ENCODE results near the gene SAP30.
A peak's percentile ranks its signal among the peaks of the same experiment; 100 is the strongest.

Gene SAP30, protein sequence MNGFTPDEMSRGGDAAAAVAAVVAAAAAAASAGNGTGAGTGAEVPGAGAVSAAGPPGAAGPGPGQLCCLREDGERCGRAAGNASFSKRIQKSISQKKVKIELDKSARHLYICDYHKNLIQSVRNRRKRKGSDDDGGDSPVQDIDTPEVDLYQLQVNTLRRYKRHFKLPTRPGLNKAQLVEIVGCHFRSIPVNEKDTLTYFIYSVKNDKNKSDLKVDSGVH

DNA sequence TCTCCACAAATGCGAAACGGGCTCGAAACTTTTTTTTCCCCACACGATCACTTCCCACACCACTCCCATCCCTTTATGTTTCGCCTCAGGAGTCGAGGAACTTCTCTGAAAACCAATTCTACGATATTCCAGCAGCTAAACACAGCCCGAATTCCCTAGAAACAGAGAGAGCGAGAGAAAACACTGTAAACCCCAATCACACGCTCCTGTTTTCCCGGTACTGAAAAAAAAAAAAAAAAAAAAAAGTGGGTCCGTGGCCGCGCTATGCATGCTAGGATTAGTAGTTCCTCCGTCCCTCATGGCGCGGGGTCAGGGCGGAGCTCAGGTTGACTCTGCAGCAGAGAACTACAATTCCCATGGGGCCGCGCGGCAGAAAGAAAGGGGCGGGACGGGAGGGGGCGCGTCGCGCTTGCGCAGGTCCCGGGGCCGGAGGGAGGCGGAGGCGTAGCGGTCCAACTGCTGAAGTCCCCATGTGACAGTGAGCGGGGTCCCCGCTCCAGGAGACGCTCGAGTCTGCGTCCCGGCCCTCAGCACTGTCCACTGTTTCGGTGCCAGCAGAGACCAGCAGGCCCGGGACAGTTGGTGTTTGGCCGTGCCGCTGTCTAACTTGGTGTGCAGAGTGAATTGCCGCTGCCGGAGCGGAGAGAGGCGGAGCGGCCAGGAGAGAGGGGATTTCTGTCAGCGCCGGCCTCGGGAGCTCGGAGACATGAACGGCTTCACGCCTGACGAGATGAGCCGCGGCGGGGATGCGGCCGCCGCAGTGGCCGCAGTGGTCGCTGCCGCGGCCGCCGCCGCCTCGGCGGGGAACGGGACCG is at the start of gene SAP30:
Gene SAP30, plus strand, starts transcription at position 478 of the 815 bp plus-strand sequence. Its CDS starts 229 bp downstream, at position 707.
- peak; percentile 98 for DNase-seq

DNA sequence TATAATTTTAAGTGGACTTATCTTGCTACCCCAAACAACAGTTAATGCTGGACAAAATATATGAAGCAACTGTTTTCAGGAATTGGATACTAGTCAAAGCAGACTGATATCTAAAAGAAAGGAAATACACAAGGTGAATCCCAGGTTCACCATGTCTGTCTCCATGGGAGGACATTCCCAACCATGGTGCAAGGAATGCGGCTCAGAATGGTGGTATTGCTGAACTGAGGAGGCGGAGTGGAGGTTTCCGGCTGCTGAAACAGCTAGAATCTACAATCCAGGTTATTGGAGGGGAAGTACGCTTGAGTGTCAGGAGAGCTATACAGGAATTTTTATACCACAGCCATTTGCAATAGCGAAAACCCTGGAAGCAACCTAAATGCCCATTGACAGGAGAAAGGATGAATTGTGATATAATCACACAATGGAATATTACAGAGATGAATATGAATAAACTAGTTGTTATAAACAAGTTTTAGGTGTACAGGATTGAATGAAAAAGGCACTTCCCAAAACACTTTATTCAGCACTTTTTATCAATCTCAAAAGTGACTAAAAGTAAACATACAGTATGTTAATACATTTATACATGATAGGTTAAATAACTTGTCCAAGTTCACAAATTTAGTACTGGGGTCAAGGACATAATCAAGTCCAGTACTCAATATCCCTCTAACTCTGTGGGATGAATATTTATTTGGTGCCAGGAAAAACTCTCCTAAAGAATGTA is 45.6 kb upstream of the SAP30 start:
- DNase-seq = no peak

DNA sequence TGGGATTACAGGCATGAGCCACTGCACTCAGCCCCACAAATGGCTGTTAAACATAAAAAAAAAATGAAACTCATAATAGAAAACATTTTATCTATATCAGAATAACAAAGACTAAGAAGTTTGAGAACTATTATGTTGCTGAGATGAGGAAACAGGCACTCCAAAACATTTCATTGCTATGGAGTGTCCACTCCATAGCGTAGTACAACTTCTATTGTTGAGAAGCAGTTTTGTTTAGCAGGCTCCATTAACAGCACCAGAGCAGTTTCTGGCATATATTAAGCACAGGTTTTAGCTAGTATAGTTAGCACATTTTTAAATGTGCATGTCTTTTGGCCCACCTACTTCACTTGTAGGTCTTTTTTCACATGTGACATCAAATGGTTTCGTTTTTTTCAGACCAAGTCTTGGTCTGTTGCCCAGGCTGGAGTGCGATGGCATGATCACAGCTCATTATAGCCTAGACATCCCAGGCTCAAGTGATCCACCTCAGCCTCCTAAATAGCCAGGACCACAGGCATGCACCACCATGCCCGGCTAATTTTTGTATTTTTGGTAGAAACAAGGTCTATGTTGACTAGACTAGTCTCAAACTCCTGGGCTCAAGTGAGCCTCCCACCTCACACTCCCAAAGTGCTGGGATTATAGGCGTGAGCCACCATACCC is 42.4 kb upstream of the SAP30 start:
- DNase-seq = no peak

DNA sequence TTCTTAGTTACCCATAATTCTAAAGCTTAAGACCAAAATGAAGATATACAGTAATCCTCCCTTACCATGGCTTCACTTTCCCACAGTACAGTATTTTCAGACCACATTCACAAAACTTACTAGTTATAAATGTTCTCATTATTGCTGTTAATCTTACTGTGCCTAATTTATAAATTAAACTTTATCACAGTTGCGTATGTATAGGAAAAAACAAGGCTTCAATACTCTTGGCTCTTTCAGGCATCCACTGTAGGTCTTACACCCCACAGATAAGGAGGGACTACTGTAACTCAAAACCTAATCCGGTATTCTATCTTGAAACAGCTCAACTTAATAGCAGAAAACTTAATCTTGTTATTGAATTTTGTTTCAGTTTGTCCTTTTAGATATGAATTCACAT is 40.2 kb upstream of the SAP30 start:
- no peak for DNase-seq

DNA sequence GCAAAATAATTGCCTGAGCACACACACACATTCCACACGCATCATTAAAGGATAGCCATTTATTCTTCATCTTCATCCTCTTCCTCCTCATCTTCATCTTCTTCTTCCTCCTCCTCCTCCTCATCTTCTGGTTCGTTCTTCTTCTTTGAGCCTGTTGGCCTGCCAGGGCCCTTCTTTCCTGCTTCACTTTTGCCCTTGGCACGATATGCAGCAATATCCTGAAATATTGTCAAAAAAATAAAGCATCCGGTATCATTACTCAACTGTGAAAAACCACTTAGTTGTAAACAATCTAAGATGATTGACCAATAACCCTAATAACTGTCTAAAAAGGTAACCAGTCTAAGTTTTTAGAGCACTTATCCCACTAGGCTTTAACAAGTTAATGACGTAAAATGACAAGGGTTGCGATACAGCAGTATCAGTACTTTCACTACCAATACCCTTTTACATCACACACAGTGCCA is 38.7 kb upstream of the SAP30 start:
- DNase-seq = peak; percentile 42

DNA sequence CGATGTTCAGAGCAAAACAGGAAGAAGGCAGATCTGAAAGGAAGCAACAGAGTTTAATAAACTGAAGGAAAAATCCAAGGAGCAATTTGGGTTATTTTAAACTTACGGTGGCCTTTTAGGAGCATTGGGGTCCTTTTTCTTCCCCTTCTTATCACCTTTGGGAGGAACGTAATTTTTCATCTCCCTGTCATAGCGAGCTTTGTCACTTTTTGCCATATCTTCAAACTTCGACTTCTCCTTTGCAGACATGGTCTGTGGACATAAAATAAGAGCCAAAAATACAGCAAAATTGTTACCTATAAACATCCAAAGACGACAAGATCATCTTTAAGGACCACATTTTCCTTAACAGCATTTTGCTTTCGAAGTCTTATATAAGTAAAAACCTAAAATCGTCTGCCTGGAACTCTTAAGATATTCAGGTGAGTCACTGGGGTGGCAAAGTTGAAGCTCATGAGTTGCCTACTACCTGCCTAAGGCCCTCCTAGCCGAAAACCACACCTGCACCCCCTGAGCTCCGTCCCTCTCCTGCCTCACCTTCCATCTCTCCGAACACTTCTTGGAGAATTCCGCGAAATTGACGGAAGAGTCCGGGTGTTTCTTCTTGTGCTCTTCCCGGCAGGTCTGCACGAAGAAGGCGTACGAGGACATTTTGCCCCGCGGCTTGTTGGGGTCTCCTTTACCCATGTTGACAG is 37.6 kb upstream of the SAP30 start:
- peak; percentile 16 for DNase-seq

DNA sequence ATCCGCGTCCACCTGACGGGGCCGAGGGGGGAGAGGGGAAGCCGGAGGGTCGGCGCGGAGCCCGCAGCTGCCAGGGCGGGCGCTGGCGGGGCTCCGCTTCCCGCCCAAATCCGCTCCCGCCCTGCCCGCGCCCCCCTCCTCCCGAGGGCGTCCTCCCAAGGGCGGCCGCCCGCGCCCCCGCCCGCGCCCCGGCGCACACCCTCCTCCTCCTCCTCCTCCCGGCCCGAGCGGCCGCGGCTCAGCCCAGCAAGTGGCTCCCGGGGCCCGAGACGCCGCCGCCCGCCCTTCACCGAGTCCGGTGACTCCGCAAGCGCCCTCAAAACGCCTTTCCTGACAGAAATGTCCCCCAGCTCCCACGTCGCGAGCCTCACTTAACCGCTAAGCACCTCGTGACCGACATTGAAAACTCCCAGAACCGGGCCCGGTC is 37.1 kb upstream of the SAP30 start:
- peak; percentile 27 for DNase-seq

DNA sequence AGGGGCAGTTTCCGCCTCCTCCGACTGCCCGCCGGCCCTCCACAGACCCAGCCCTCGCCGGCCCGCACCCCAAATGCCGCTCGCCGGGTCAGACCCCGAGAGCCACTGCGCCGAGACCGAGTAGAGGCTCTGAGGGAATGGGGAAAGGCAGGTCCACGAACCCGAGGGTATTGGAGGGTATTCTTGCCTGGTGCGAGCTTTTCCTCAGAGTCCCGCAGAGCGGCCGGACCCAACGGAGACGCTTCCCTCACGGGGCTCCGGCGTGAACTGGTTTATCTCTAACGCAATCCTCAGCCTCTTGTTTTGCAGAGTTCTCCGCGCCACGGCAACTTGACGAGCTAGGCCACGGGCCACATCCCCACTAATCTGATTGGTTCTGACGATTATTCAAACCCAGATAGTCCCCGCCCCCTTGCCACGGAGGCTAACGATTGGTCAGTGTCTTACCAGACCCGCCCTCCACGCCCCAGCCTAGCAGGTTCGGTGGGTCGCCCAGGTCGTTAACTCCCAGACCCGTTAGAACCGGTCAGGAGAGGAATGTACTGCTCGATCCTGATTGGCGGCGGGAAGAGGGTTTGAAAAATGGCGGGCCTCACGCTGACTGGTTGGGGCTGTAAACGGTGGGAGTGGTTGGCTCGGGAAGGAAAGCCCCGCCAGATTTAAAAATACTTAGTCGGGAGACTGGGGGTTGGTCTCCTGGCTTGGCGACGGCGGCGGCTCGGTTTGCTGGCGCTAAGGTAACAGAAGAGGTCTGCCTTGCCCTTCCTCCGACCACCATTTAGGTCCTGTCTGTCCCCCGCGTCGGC is 36.5 kb upstream of the SAP30 start, which contains the start of gene HMGB2:
Gene HMGB2, minus strand, starts transcription at position 274 of the 806 bp plus-strand sequence. CDS start 709 bp downstream, outside the sequence.
- peak; percentile 100 for DNase-seq

DNA sequence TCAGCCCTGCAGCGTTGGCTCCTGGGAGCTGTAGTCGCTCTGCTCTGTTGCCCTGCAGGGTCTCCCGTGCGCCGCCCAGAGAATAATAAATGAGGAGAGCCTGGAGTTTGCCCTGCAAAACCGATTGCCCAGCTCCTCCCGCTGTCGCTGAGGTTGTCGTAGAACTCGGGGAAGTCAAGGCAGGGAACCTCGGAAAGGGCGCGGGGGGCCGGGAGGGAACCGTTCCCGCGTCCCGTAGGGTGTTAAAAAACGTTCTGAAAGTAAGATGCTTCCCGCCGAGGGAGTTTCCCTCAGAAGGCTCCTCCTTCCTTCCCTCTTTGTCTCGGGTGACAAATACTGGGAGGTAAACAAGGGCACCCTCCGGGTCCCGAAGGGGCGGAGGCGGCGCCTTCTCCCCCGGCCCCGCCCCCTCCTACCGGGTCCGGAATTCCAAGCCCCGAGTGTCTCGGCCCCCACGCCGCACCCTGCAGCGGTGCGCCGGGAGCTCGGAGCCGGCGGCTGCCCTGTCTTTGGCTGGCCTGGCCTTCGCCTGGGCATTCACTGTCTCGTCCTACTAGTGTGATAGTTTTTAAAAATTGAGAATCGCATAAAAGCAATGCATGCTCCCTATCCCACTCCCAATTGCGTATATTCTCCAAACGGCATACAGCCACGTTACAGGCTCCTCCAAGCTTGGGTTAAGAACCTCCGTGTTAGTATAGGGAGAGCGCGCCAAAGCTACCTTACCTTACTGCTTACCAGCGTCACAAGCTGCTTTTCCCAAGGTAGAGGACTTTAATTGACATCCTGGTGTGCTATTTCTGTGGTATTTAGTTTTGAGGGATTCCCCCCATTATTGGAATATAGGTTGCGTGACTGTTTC is 35.6 kb upstream of the SAP30 start:
- peak; percentile 93 for DNase-seq

DNA sequence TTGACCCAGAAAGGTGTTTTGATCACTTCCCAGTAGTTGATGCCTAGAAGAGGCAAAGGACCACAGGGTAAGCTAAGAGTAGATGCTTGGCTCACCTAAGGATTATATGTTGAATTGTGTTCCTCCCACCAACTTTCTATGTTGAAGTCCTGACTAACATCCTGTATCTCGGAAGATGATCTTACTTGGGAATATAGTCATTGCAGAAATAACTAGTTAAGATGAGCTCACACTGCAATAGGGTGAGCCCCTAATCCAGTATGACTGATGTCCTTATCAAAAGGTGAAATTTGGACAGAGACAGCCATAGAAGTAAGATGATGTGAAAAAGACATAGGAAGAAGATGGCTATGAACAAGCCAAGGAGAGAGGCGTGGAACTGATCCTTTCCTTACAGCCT is 33.3 kb upstream of the SAP30 start:
- no peak for DNase-seq

DNA sequence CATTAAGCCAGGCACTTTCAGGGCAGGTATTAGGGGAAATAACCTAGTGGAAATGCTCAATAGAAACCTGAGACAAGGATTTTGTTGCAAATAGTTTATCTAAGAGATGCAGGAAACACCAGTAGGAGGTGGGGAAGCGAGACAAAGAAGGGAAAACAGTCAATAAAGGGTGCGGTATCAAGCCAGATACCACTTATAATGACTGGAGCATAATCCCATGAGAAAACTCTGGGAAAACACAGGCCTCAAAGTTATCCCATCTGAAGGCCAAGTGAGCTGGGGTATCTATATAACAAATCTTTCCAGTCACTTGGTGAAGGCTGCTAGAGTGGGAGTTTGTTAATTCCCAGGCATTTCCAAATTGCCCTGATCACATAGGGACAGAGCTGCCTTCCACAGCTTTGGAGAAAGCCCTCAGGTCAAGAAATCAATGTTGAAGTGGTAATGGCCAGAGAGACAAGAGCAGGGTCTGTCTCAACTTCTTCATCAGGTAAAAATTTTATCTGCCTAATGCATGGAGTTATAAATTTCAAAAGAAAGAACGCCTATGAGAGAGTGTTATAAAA is 26.8 kb upstream of the SAP30 start:
- no peak for DNase-seq

DNA sequence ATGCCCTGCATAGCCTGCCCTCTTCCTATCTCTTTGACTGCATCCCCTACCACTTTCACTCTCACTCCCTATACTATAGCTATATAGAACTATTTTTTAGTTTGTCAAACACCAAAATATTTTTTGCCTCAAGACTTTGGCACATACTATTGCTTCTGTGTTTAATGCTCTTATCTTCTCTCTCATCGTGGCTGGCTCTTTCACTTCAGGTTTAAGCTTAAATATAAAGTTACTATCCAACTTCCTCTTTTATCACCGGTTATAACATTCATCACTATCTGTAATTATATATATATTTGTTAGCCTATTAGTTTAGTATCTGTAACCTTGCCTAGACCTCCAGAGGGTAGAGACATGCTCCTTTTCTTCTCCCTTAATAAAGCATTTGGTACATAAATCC is 25.1 kb upstream of the SAP30 start:
- DNase-seq = no peak

DNA sequence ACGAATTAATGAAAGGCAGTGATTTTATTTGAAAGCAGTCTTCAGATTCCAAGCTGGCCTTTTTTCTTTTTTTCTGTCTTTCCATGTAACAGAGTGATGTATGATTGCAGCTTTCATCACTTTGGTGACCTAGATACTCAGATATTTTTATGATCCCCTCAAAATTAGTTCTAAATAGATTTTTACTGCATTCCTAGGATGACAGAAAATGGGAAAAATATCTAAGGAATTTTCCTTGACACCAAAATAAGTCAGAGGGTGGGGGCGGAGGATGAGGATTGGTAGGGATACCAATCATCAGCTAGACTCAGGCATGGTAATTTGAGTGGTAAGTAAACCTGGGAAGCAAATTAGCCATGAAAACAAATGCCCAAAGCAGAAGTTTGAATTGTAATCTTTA is 24.7 kb upstream of the SAP30 start:
- peak; percentile 91 for DNase-seq

DNA sequence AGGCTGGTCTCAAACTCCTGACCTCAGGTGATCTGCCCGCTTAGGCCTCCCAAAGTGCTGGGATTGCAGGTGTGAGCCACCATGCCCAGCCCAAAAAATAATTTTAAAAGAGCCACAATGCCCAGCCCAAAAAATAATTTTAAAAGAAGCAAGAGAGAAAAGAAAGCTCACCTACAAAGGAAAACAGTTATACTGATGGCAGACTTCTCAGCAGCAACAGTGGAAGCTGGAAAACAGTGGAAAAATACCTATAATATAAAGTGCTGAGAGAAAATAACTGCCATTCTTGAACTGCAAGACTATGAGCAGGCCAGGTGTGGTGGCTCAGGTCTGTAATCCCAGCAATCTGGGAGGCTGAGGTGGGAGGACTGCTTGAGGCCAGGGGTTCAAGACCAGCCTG is 23.3 kb upstream of the SAP30 start:
- DNase-seq = no peak

DNA sequence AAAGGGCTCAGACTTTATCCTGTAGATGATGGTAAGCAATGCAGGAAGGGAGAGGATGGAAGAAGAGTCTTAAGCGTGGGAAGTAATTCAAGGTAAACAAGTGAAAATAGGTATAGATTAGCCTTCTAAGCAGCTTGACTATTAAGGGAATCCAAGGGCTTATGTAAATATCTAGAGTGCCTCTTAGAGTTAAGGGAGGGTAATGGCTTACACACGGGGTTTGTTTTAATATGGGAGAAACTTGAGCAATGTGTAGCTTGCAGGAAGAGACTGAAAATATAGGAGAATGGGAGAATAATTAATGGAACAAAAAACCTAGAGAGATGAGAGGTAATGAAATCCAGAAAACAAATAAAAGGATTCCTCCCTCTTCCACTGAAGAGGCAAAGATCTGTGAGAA is 12.8 kb upstream of the SAP30 start:
- no peak for DNase-seq

DNA sequence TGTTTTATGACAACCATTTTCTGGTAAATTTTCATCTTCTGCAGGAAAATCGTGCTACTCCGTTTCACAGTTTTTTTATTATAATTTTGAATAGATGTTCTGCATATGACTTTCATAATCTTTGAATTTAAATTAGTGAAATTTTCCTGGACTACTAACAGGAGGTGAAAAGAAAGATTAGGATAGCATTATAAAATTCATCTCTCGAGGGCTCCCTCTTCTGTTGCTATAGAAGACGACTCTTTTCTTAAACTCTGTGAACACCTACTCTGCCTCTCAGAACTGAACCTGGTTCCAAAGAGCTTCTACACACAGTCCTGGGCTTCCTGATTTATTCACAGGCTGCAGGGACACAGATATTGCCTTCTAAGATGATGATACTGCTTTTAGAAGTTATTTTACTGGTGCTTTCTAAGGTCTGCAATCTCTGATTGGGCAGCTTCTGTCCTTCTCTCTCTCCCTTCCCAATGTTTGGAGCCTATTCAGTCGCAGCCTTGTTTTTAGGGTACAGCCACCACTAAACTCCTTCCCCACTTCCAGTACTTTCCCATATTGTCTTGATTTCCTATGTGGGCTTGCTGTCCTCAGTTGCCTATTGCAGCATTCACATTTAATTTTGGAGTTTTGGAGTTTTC is 10.1 kb upstream of the SAP30 start:
- peak; percentile 19 for DNase-seq

DNA sequence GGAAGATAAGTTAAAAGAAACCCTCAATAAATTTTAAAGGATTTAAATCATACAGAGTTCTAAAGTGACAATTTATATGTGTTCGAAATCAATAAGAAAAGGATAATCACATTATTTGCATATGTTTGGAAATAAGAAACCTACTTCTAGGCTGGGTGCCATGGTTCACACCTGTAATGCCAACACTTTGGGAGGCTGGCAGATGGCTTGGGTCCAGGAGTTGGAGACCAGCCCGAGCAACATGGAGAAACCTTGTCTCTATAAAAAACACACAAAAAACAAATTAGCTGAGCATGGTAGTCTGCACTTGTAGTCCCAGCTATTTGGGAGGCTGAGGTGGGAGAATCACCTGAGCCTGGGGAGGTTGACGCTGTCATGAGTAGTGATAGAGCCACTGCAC is 8.1 kb upstream of the SAP30 start:
- no peak for DNase-seq

DNA sequence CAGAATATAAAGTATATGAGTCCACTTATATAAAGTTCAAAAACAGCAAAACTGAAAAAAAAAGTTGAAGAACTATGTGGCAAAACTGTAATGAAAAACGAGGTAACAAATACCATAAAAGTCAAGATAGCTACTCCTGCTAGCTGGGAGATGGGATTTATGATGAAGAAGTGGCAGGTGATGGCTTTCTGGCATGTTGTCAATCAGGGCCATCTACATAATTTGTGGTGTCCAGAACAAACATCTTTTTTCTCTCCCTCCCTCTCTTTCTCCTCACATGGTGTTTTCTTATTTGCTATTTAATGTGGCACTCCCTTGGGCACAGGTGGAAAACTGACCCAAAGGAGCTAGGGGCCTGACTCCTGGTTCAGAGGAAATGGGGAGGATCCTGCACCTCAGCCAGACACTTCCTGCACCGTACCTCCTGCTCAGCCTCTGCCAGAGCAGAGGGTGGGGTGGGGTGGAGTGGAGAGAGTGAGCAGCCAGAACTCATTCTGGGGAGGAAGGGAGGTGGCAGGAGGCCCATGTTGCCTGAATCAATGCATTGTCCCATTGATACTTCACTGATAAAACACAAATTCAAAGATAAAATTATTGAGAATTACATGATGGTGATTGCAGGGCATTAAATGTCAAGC is 5.3 kb upstream of the SAP30 start:
- DNase-seq = no peak

DNA sequence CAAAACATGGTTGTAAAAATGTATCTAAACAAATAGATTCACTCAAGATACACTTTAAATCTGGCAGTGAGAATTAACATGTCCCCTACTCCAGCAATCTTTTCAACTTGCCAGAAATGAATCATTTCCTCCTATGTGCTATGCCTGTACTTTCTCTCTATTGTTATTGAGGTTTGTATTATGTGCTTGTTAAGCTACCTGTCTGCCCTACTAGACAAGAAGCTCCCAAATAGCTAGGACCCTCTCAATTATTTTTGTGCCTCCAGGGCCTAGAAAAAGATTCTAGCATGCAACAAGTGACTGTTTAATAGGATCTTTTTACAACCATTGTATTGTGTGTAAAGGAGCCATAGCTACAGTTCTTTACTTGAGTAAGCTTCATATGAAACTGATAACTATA is 3.5 kb upstream of the SAP30 start:
- DNase-seq = peak; percentile 7

Data from EL (cell line).